Sciatic nerve (tissue), 2 donors: ENCODE data around the gene RTL1. TPM values are rescaled to one million over a fixed set of nuclear protein-coding genes. Genes with fewer than 3 reads are reported as not detected.

Experiments used
- ATAC-seq: fragments of 200-7000 bp; cut with Tn5 transposase; one replicate; pipeline ENCODE4 v1.9.1; 2020; ENCODE audit warnings: mild to moderate bottlenecking, moderate library complexity
- DNase-seq: peaks from one replicate; pipeline ENCODE4 v3.0.0-alpha.2; 2020; ENCODE audit warnings: low spot score
- intact Hi-C: fragments of 100-400 bp; cut with DNase I; formaldehyde crosslinking; loops from one replicate; pipeline ENCODE4 v1.14.2; 2022
- total RNA-seq: library from RNA; stranded (reverse); fragmentation: NEBNext Ultra II Directional; extraction: Animal tissue kit (Norgen Biotek cat#: 25700); gene quantifications from one replicate; pipeline ENCODE4 v1.2.1, GENCODE V29; 2021
- donor health status: DM: no; HTN: no; CAD: no.
- donor health status: DM: no; HTN: no; CAD: no.

Gene RTL1
- not detected for total RNA-seq

DNA sequence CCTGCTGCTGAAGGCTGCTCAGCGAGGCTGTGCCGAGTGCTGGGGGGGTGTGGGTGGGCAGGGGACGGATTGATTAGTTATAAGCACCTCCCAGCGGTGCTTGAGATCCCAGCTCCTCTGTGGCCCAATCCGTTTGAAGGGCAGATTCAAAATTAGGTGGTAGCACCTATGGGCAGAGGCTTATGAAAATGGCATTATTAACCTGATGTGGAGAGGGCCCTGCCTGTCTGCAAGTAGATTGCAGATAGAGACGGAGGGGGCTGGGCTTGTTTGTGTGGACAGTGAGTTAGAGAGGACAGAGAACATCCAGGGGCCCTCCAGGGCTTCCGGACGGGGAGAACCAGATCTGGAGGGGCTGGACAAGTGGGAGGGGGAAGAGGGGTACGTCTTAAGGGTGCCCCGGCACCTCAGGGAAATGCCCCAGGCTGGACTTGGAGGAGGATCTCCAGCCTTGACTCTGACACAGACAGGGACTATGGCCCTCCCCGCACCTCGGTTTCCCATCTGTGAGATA lies at the start of gene RTL1:
RTL1 (minus strand) TSS at position 51 of the 514 bp plus-strand sequence. CDS start 18,934 bp downstream, outside the sequence.
- DNase-seq = peak; percentile 46

DNA sequence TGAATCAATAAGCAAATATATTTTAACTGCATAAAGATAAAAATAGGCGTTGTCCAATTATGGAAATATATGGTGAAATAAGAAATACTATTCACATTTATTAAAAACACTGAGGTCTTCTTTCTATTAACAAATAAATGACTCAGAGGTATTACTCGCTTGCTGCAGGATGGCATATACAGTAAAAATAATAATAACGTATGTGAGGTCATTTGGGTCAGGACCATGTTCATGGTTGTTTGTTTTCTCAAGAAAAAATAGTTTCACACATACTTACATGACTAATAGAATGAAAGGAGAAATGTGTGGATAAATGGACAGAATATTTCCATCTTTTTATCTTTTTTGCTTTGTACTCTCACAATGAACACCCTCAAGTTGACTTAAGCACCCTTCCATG lies 46.5 kb upstream of the RTL1 start:
- intact Hi-C loops = no loop called here
- ATAC-seq = no peak
- no peak for DNase-seq

More for the DNA sequence above, at the start of gene RTL1:
- intact Hi-C loops = no loop called here
- no peak for ATAC-seq

DNA sequence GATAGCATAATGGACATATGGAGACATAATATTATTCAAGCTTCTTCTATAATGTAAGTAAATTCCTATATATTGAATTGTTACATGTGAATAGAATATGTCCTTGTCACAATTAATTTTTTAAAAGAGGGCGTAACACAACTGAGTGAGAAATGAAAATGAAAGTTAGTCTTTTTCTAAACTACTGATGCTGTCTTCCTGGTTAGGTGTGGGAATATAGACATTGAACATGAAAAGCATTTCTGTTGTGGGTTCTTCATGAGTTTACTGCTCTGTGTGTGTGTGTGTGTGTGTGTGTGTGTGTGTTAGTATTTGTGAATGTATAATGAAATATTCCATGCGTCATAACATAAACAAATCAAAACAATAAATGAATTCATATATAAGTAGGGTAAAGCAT lies 40.5 kb upstream of the RTL1 start:
- intact Hi-C loops = no loop called here
- ATAC-seq = no peak
- no peak for DNase-seq

DNA sequence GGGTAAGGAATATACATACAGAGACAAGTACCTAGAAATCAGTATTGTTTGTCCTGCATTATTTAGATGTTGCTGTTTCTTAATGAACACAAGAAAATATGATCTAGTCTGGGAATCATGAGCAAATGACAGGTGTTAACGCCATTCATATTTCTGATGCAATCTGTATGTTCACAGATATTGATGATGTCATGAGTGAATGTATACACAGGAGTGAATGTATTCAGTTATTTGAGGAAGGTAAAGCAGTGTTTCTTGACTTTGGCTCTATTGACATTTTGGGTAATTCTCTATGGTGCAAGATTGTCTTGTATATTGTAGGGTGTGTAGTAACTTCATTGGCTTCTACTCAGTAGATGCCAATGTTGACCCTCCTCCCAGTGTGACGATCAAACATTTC lies 26.7 kb upstream of the RTL1 start:
- intact Hi-C loops = no loop called here
- no peak for DNase-seq
- ATAC-seq = no peak

DNA sequence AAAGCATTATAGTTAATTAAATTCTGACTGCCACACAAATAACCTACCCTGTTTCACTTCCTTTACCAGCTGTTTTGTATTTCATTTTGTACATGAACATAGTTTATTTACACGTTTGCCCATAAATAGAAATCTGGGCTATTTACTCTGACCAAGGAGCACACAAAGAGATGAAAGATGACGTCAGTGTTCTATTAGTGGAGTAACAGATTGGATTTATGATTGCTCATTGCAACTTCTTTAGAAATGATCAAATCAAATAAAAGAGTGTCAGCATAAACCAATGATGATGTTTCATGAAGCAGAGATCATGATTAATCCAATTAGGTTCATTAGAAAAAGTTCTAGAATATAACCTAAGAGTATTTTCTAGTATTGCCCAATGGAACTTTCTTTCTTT lies 12.0 kb upstream of the RTL1 start:
- intact Hi-C loops = no loop called here
- no peak for ATAC-seq
- no peak for DNase-seq

DNA sequence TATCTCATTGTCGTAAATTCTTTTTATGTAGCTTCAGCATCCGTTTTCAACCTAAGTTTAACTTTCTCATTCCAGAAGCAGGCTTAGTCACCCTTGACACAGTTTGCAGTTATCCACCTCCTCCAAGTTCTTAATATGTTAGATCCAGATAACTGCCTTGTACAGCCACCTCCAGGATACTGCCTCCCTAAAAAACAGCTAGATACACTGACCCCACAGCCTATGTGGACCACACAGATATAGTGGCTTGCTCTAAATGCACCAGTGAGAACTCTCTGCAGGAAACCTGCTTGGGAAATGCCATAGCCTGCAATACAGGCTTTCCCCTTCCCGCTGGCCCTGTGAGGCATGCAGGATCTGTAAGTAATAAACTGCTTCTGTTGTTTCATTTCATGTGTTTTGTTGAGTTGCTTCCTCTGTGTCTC lies 11.1 kb upstream of the RTL1 start:
- DNase-seq (no peak), ATAC-seq (no peak)
- intact Hi-C loops = no loop called here

DNA sequence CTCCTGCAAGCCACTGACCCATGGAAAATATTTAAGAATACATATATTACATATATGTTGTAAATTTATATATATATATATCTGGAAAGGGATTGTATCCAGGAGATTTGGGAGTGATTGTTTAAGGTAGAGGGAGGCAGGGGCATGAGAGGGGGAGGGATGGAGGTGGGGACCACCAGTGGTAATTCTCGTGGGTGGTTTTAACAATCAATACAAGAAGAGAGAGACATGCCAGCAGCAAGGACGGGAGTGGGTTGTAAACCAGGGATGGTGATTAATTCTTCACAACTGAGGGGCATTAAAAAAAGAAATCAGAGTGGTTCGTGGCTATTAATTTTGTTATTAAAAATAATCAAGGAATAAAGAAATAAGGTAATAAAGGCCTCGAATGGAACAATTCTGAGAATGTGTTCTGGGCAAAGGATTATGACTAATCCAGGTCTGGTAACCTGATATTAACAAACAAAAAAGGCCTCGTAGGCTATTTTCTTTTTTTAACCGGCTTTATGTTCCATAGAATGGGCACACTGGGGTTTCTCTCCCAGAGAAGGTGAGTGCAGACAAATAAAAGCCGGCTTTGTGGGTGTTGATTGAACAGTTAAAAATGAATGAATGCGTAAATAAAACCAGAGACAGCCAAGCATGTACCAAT lies 8.3 kb upstream of the RTL1 start:
- DNase-seq (no peak), ATAC-seq (no peak)
- intact Hi-C loops = no loop called here

DNA sequence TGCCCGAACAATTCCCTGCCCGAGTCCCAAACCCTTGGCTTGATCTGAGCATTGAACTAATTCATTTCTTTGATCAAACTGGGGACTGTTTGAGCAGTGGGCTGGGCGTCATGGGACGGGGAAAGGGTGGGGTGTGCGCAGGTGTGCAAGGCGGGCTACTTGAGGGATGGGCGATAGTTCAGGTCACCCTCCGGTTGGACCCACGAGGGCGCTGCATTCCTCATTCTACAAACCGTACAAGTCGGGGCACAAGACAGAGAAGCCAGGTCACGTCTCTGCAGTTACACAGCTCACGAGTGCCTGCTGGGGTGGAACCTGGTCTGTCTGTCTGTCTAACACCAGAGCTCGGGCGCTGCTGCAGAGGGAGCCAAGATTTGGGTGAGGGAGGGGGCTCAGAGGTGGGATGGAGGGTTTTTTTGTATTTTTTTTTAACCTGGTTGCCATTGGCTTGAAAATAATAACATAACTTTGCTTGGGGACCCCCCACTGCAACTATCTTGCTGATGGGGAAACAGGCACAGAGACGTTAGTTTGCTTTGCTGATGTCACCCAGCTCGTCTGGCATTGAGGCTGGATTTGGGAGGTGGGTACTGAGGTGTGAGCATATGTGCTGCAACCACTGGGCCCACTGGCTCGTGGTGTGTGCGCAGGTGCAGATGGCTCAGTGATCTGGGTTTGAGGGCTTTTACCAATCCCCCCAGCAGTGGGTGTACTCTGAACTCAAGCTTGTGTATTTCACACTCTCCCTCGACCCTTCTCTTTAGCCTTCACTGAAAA lies 7.6 kb upstream of the RTL1 start:
- DNase-seq = no peak
- intact Hi-C loops = no loop called here
- no peak for ATAC-seq

DNA sequence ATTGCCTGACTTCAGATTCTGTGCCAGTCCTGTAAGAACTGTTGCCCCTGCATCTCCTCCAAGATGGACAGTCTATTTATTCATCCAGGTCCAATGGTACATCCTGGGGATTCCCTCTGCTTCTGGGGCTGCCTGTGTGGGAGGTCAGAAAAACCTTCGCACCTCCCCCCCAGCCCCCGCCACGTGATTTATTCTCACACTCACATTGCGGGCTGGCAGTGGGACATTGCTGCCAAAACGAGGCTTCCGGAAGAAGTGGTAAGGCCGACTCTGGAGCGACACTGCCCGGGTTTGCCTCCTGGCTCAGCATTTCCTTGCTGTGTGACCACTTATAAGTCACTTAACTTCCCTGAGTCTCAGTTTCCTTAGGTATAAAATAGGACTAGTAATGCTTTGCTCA lies 5.9 kb upstream of the RTL1 start:
- intact Hi-C loops = no loop called here
- ATAC-seq (no peak), DNase-seq (no peak)

DNA sequence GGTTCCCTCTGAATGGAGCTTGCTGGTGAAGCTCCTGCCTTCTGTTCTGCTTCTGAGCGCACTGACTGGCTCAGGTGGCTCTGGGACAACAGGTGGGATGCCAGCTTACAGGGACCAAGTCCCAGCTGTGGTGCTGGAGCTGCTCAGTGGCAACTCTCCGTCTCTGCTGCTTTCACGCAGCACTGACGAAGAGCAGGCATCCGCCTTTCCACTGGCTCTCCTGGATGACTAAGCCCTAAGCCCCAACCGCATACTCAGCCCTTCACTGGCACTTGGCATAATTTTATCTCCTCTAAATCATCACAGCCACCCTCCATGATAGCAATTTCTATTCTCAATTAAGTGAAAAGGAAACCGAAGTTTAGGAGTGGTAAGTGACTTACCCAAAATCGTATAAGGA lies 3.7 kb upstream of the RTL1 start:
- ATAC-seq (no peak), DNase-seq (no peak)
- intact Hi-C loops = no loop called here

DNA sequence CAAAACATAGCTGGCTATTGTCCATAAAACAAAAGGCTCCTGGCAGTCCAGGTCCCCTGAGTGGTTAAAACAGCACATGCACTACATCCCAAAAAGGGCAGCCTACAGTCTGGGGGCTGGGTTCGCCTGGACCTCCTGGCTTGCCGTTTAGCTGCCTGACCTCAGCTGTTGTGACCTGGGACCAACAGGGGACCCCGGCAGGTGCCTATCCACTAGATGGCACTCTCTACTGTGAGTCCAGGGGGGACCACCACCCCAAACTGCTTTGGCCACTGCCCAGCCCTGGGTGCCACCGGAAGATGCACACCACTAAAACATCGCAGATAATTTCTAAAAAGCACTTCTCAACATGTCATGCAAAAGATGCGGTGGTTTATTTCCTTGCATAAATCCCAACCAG lies 2.9 kb upstream of the RTL1 start:
- peak; percentile 43 for DNase-seq
- no peak for ATAC-seq
- intact Hi-C loops = no loop called here

DNA sequence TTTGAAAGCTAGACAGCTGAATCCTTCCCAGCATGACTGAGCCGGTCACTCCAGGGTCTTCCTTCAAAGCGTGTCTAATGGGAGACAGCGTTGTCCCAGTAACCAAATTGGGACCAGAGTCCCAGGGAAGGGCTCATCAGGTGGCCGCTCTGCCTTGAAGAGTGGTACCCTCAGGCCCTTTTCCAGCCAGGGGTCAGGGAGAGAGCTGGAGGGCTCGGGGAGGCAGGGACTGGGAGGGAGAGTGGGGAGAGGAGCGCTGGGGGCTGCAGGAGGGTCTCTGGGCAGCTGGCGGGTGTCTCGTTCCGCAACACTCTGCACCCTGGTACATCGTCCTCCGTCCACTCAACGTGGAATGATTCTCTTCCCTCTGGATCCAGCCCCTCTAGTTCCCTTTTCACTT lies 1.6 kb upstream of the RTL1 start:
- DNase-seq (peak; percentile 36), ATAC-seq (no peak)
- intact Hi-C loops = no loop called here

DNA sequence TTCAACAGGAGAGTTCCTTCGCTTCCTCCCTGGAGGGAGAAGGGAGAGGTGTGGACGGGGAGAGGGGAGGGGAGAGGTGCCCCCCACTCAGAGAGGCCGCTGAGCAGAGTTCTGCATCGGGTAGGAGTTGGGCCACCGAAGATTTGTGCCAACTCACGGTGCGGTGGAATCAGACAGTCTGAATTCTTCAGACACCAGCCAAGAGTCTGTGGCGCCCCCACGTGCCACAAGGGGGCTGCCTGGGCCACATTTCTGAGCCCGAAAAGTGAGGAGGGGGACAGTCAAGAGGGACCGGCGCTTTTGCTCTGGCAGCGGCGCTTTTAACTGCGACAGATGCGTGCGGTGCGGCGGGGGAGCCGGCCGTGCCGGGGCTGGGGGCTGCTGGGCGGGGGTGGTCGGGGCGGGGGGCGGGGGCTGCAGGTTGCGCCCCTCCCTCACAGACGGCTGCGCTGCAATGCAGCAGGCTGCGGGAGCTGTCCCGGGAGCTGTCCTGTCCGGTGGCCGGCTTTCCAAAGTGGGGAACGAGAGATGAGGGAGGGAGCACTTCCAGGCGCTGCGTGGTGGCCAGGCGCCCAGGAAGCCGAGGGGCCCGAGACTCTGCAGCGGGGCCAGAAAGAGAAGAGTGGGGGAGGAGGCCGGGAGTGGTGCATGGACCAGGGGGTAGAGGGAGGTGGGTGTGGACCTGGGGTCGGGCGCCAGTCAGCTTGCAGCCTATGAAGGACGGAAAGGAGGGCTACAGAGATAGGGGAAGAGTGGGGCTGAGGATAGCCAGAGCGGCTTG lies 975 bp upstream of the RTL1 start:
- peak; percentile 62 for DNase-seq
- intact Hi-C loops = no loop called here
- no peak for ATAC-seq

DNA sequence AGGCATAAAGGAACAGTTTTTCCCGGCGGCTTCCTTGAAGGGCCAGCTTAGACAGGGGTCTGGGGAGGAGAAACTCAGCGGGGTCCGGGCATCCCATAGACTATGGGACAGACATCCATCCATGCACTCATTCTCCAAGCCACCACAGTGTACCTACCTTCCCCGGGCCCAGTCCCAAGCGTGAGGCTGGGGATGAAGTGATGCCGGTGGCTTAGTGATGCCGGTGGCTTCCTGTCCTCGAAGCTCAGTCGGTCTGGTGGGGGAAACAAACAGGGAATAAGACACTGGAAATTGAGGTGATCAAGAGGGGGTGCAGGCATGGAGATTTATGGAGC lies 421 bp downstream of the RTL1 start:
- ATAC-seq (no peak), DNase-seq (no peak)
- intact Hi-C loops = no loop called here

DNA sequence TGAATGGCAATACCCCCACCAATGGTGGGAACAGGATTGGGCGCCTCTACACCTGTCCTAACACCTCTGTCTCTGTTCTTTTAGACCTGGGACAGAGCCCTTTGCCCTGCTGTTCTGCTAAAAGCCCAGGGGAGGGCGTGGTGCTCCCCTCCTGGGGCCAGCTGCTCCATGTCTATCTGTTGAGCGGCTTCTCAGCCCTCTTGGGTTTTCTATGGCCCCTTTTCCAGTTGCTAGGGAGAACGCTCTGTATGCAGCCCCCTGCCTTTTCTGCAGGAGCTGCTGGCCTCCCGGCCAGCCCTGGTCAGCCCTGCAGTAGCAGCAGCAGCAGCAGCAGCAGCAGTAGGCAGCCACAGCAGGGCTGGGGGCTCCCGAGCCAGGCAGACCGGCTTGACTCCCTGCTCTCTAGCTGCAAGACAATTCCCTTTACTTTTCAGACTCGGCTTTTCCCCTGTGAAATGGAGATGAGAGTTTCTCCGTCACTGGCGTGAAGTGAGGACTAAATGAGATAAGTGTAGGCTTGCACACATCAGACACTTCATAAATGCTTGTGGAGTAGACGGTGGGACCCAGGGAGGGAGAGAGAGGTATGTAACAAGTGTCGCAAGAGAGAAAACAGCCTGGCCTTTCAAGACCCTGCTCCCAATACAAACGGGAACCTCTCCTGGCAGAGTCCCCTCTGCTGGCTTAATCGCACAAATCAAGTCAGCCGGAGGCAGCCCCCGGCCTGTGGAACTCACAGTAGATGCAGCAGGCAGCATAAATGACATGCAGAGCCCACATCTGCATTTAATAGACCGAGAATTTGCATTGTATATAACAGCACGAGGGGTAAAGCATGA lies 1.0 kb downstream of the RTL1 start:
- DNase-seq = peak; percentile 31
- ATAC-seq = no peak
- intact Hi-C loops = no loop called here

DNA sequence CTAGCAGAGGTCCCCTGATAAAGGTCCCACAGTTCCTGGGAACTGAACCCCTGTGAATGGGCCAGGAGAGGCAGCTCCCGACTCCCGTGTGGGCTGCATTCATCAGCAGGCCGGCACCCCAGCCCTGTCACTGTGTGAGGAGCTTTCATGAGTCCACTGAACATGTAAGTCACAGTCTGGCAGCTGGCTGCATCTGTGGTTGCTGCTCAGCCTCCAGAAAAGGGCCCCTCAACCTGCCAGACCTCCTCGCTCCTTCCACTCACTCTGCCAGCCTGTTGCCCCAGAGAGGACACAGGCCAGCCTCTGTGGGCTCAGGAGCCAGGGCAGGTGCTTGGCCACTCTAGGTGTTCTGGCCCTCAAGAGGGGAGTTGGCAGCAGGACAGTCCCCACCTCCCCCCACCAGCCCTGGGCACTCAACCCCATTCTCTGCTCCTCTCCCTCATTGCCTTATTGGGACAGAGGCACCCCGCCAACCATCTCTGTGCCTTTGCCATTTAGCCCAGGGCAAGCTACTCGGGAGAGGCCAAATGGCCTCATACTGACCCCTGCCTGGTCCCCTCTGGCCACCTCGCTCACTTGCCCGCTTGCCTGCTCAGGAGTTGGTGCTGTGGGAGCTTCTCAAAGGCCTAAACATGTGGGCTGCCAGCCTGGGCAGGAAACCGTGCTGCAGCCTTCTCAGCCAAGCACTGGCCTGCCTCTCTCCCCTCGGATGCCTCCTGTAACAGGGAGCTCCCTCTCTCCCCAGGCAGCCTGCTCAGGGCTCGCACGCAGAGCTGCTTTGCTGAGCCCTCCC lies 1.9 kb downstream of the RTL1 start:
- intact Hi-C loops = no loop called here
- ATAC-seq (no peak), DNase-seq (peak; percentile 53)

DNA sequence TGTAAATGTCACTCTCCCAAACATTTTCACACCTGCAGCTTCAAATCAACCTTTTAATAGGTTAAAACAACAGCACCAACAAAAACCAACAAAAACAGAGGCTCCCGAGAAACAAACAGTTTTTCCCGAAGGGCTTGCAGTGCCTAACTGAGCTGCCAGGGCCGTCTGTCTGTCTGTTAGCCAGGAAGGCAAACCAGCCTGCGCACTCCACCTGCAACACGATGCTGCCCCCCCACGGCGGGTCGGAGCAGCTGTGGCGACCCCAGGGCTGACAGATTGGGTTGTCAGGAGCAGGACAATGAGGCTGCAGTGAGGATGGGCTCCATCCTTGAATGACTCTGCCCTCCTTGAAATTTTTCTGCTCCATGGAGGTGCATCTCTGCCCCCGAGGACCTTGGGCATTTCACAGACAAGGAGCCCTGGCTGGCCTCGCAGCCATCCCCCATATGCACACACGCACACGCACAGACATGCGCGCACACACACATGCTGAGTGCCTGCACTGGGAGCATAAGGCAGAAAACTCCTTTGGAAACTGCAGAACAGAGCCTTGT lies 2.6 kb downstream of the RTL1 start:
- intact Hi-C loops = no loop called here
- DNase-seq (peak; percentile 63), ATAC-seq (peak; percentile 33)
